Astrocyte (in vitro differentiated cells and primary cell): ENCODE measurements around the gene TUBA3E. TPM values are rescaled to one million over a fixed set of nuclear protein-coding genes. Genes with fewer than 3 reads are reported as not detected.
"Not testable (repeated sequence)": the region's sequence is repeated elsewhere in the genome, so short reads cannot be mapped to it uniquely, and the experiment has no call there.

ENCODE experiments used
- DNase-seq: peaks from one replicate; pipeline ENCODE4 v3.0.0-alpha.2; 2010; ENCODE audit warnings: low read depth
- FAIRE-seq: peaks from 2 replicates; lab custom pipeline; 2011; peaks lifted over from hg19 to GRCh38; lab: Jason Lieb, UNC
- H2AFZ ChIP-seq: 2 replicates; pipeline ENCODE4 v1.6.0; 2012; ENCODE audit warnings: low read depth, low read length, inconsistent platforms
- H3K27ac ChIP-seq: 2 replicates; pipeline ENCODE4 v1.5.1; 2011; ENCODE audit warnings: low read depth, low read length, inconsistent platforms
- H3K27me3 ChIP-seq: 2 replicates; pipeline ENCODE4 v1.6.0; 2011; ENCODE audit warnings: low read length, inconsistent platforms; ENCODE audit not compliant: insufficient read depth
- H3K36me3 ChIP-seq: 2 replicates; pipeline ENCODE4 v1.5.1; 2011; ENCODE audit warnings: low read length, inconsistent platforms; ENCODE audit not compliant: insufficient read depth
- H3K4me1 ChIP-seq: 2 replicates; pipeline ENCODE4 v1.5.1; 2011; ENCODE audit warnings: low read length, inconsistent platforms; ENCODE audit not compliant: insufficient read depth
- H3K4me2 ChIP-seq: 2 replicates; pipeline ENCODE4 v1.6.0; 2012; ENCODE audit warnings: low read length, inconsistent platforms
- H3K4me3 ChIP-seq: 2 replicates; pipeline ENCODE4 v1.5.1; 2011; ENCODE audit warnings: low read depth, mild to moderate bottlenecking, low read length, inconsistent platforms; ENCODE audit not compliant: insufficient read depth
- H3K79me2 ChIP-seq: 2 replicates; pipeline ENCODE4 v1.6.0; 2012; ENCODE audit warnings: mild to moderate bottlenecking, low read length, inconsistent platforms; ENCODE audit not compliant: insufficient read depth
- H3K9ac ChIP-seq: 2 replicates; pipeline ENCODE4 v1.6.0; 2012; ENCODE audit warnings: mild to moderate bottlenecking, low read length, inconsistent platforms
- H3K9me3 ChIP-seq: 2 replicates; pipeline ENCODE4 v1.5.1; 2012; ENCODE audit warnings: low read depth, mild to moderate bottlenecking, low read length, inconsistent platforms; ENCODE audit not compliant: insufficient read depth
- H4K20me1 ChIP-seq: 2 replicates; pipeline ENCODE4 v1.6.0; 2012; ENCODE audit warnings: low read length, inconsistent platforms; ENCODE audit not compliant: insufficient read depth
- H3K27ac Mint-ChIP-seq: one replicate; pipeline ENCODE4 v1.8.0; 2021; ENCODE audit warnings: mild to moderate bottlenecking, mixed read lengths; ENCODE audit not compliant: unreplicated experiment
- H3K27me3 Mint-ChIP-seq: one replicate; pipeline ENCODE4 v1.8.0; 2021; ENCODE audit warnings: low read depth, mixed read lengths; ENCODE audit not compliant: unreplicated experiment
- H3K36me3 Mint-ChIP-seq: one replicate; pipeline ENCODE4 v1.8.0; 2021; ENCODE audit warnings: low read depth, mixed read lengths; ENCODE audit not compliant: unreplicated experiment
- H3K4me1 Mint-ChIP-seq: one replicate; pipeline ENCODE4 v1.8.0; 2021; ENCODE audit warnings: low read depth, mixed read lengths; ENCODE audit not compliant: unreplicated experiment
- H3K4me3 Mint-ChIP-seq: one replicate; pipeline ENCODE4 v1.8.0; 2021; ENCODE audit warnings: mild to moderate bottlenecking, moderate library complexity, mixed read lengths; ENCODE audit not compliant: unreplicated experiment
- H3K9me3 Mint-ChIP-seq: one replicate; pipeline ENCODE4 v1.8.0; 2021; ENCODE audit warnings: mild to moderate bottlenecking, mixed read lengths; ENCODE audit not compliant: unreplicated experiment
- CTCF ChIP-seq: IDR thresholded peaks from 2 replicates; pipeline ENCODE4 v1.5.1; 2011; ENCODE audit warnings: low read depth, mild to moderate bottlenecking, inconsistent platforms, low read length, moderate library complexity; ENCODE audit not compliant: insufficient read depth
- EZH2 ChIP-seq: IDR thresholded peaks from 2 replicates; pipeline ENCODE4 v1.6.1; 2012; ENCODE audit warnings: mild to moderate bottlenecking, low read length, inconsistent platforms; ENCODE audit not compliant: insufficient read depth
- total RNA-seq: library from RNA; stranded (reverse); gene quantifications from 2 replicates; pipeline ENCODE4 v1.2.1, GENCODE V29; 2021

Gene TUBA3E
- total RNA-seq, 1 donor from 2014 or later = not detected

- Histone ChIP-seq H3K79me2 (no peaks in the 10 kb centered on the region), H3K27ac (no peak overlapping the region), H2AFZ (no peak overlapping the region), H3K4me3 (no peak overlapping the region), H3K27me3 (no peaks in the 10 kb centered on the region), H3K36me3 (peaks cover 5% of the 10 kb centered on the region), H4K20me1 (no peaks in the 10 kb centered on the region), H3K9ac (no peak overlapping the region), H3K4me2 (no peak overlapping the region), H3K4me1 (no peaks in the 10 kb centered on the region), H3K9me3 (no peaks in the 10 kb centered on the region)
- H3K27me3 Mint-ChIP-seq = no peaks in the 10 kb centered on the region
- H3K4me1 Mint-ChIP-seq = peaks cover 2% of the 10 kb centered on the region
- no peak overlapping the region for H3K27ac Mint-ChIP-seq
- no peak overlapping the region for H3K4me3 Mint-ChIP-seq
- FAIRE-seq (no peak), DNase-seq (no peak)
- peaks cover 5% of the 10 kb centered on the region for H3K36me3 Mint-ChIP-seq
- TF ChIP-seq EZH2 (no peak), CTCF (no peak)
- H3K9me3 Mint-ChIP-seq = no peaks in the 10 kb centered on the region
Observed at GRCh38 chr2:130160131-130160530, 38.1 kb downstream of the TUBA3E start.

GRCh38 chr2:130159376-130159775, 38.9 kb downstream of the TUBA3E start:
- H3K36me3 Mint-ChIP-seq, H3K27me3 ChIP-seq, H3K27ac Mint-ChIP-seq, H3K27me3 Mint-ChIP-seq, H3K9ac ChIP-seq, H2AFZ ChIP-seq, H3K4me1 ChIP-seq, DNase-seq, H3K36me3 ChIP-seq, H3K79me2 ChIP-seq, H3K9me3 Mint-ChIP-seq, H3K4me3 Mint-ChIP-seq, H3K27ac ChIP-seq, H3K9me3 ChIP-seq, H3K4me2 ChIP-seq, FAIRE-seq, H4K20me1 ChIP-seq, H3K4me3 ChIP-seq, H3K4me1 Mint-ChIP-seq: not testable (repeated sequence)

- FAIRE-seq = no peak
- H3K27me3 Mint-ChIP-seq = no peaks in the 10 kb centered on the region
Observed at GRCh38 chr2:130158631-130159030, 39.6 kb downstream of the TUBA3E start.

GRCh38 chr2:130157825-130158514, 40.3 kb downstream of the TUBA3E start:
- not testable (repeated sequence) for H3K4me2 ChIP-seq, H3K36me3 ChIP-seq, H3K4me3 ChIP-seq, H3K4me3 Mint-ChIP-seq, H3K79me2 ChIP-seq, H3K27me3 ChIP-seq, H3K36me3 Mint-ChIP-seq, H3K27ac ChIP-seq, H3K4me1 ChIP-seq, H3K9me3 Mint-ChIP-seq, H3K9ac ChIP-seq, H3K4me1 Mint-ChIP-seq, H3K27ac Mint-ChIP-seq, H3K27me3 Mint-ChIP-seq, H4K20me1 ChIP-seq, H2AFZ ChIP-seq, DNase-seq, FAIRE-seq, H3K9me3 ChIP-seq

More at GRCh38 chr2:130158631-130159030, 39.6 kb downstream of the TUBA3E start:
- no peak overlapping the region for H3K4me3 ChIP-seq
- H3K4me1 ChIP-seq = no peaks in the 10 kb centered on the region
- H3K27me3 ChIP-seq = no peaks in the 10 kb centered on the region
- no peak for DNase-seq
- no peaks in the 10 kb centered on the region for H3K9me3 Mint-ChIP-seq
- peaks cover 2% of the 10 kb centered on the region for H3K4me1 Mint-ChIP-seq
- no peak overlapping the region for H3K9ac ChIP-seq
- H3K36me3 Mint-ChIP-seq = peaks cover 4% of the 10 kb centered on the region
- H4K20me1 ChIP-seq = no peaks in the 10 kb centered on the region
- H3K36me3 ChIP-seq = no peaks in the 10 kb centered on the region
- no peak overlapping the region for H2AFZ ChIP-seq
- H3K4me3 Mint-ChIP-seq = no peak overlapping the region
- H3K79me2 ChIP-seq = no peaks in the 10 kb centered on the region
- H3K27ac Mint-ChIP-seq = no peak overlapping the region
- H3K9me3 ChIP-seq = no peaks in the 10 kb centered on the region
- no peak overlapping the region for H3K4me2 ChIP-seq
- no peak for TF ChIP-seq CTCF
- no peak for TF ChIP-seq EZH2
- H3K27ac ChIP-seq = no peak overlapping the region

GRCh38 chr2:130157354-130157753, 40.9 kb downstream of the TUBA3E start:
- not testable (repeated sequence) for H3K4me2 ChIP-seq, FAIRE-seq, H3K36me3 ChIP-seq, H3K9me3 Mint-ChIP-seq, H3K4me3 ChIP-seq, DNase-seq, H4K20me1 ChIP-seq, H3K79me2 ChIP-seq, H3K27ac Mint-ChIP-seq, H3K27me3 ChIP-seq, H3K9ac ChIP-seq, H3K36me3 Mint-ChIP-seq, H3K27me3 Mint-ChIP-seq, H3K9me3 ChIP-seq, H3K4me1 Mint-ChIP-seq, H3K4me3 Mint-ChIP-seq, H3K27ac ChIP-seq, H3K4me1 ChIP-seq, H2AFZ ChIP-seq
